DMS153 treated with DMSO at 0.1 percent for 48 hours (cell line): ENCODE data around the gene CAMK1.

Experiments
- DNase-seq: peaks from one replicate; lab custom pipeline; 2025; ENCODE audit not compliant: unreplicated experiment; lab: John Stamatoyannopoulos, UW

Gene CAMK1

GRCh38 chr3:9769426-9770275 is at the start of gene CAMK1:
Gene CAMK1 (minus strand): TSS chr3:9769947. CDS start chr3:9767749, 2,198 bp downstream.
- peak; percentile 3 for DNase-seq

- DNase-seq = no peak
Measured at GRCh38 chr3:9818666-9819335, 49.1 kb upstream of the CAMK1 start.

- DNase-seq = no peak
Measured at GRCh38 chr3:9817436-9817835, 47.7 kb upstream of the CAMK1 start.

GRCh38 chr3:9815986-9816385 is 46.2 kb upstream of the CAMK1 start:
- DNase-seq = no peak

- DNase-seq = no peak
Measured at GRCh38 chr3:9812870-9813483, 43.2 kb upstream of the CAMK1 start.

GRCh38 chr3:9810846-9811245 is 41.1 kb upstream of the CAMK1 start:
- no peak for DNase-seq

- DNase-seq = no peak
Measured at GRCh38 chr3:9810433-9810770, 40.7 kb upstream of the CAMK1 start.

GRCh38 chr3:9809615-9810432 is 40.1 kb upstream of the CAMK1 start, which contains the start of gene TTLL3:
Gene TTLL3 (plus strand): TSS chr3:9810262. CDS start chr3:9810662, 400 bp downstream.
- DNase-seq = peak; percentile 52

- DNase-seq = no peak
Measured at GRCh38 chr3:9809239-9809614, 39.5 kb upstream of the CAMK1 start.

GRCh38 chr3:9808345-9809037 is 38.7 kb upstream of the CAMK1 start:
- peak; percentile 12 for DNase-seq

GRCh38 chr3:9807981-9808344 is 38.2 kb upstream of the CAMK1 start:
- no peak for DNase-seq

GRCh38 chr3:9806688-9807589 is 37.2 kb upstream of the CAMK1 start:
- no peak for DNase-seq

GRCh38 chr3:9806137-9806536 is 36.4 kb upstream of the CAMK1 start:
- DNase-seq = no peak

GRCh38 chr3:9804996-9805395 is 35.2 kb upstream of the CAMK1 start:
- DNase-seq = no peak

- DNase-seq = no peak
Measured at GRCh38 chr3:9803494-9803893, 33.7 kb upstream of the CAMK1 start.

GRCh38 chr3:9800529-9800928 is 30.8 kb upstream of the CAMK1 start:
- DNase-seq = no peak

- no peak for DNase-seq
Measured at GRCh38 chr3:9797196-9797945, 27.6 kb upstream of the CAMK1 start.

GRCh38 chr3:9795207-9795606 is 25.5 kb upstream of the CAMK1 start:
- no peak for DNase-seq

GRCh38 chr3:9794400-9794799 is 24.7 kb upstream of the CAMK1 start:
- no peak for DNase-seq
